GM12872 (cell line): ENCODE data around the gene CEP112.

Experiments
- CTCF ChIP-seq: IDR thresholded peaks from 3 replicates; pipeline ENCODE4 v1.5.1; 2011; ENCODE audit warnings: low read depth, mild to moderate bottlenecking, low read length, moderate library complexity; ENCODE audit not compliant: insufficient read depth

CEP112 gene

GRCh38 chr17:66169839-66170238 lies 22.1 kb downstream of the CEP112 start:
- TF ChIP-seq CTCF, result no peak

- no peak for TF ChIP-seq CTCF
Measured at GRCh38 chr17:66167189-66167815, 24.6 kb downstream of the CEP112 start.

GRCh38 chr17:66165537-66166123 lies 26.3 kb downstream of the CEP112 start:
- TF ChIP-seq CTCF, result peak; percentile 51

- TF ChIP-seq CTCF, result no peak
Measured at GRCh38 chr17:66152756-66153155, 39.2 kb downstream of the CEP112 start.

GRCh38 chr17:66150708-66151107 lies 41.2 kb downstream of the CEP112 start:
- no peak for TF ChIP-seq CTCF

- TF ChIP-seq CTCF, result no peak
Measured at GRCh38 chr17:66149562-66149961, 42.4 kb downstream of the CEP112 start.

GRCh38 chr17:66146394-66146793 lies 45.5 kb downstream of the CEP112 start:
- no peak for TF ChIP-seq CTCF
